OCI-M2 (cell line): ENCODE data around the gene UTS2R.
"Not testable (repeated sequence)": the region's sequence is repeated elsewhere in the genome, so short reads cannot be mapped to it uniquely, and the experiment has no call there.

Source experiments
- DNase-seq: peaks from one replicate; lab custom pipeline; 2025; ENCODE audit not compliant: unreplicated experiment; lab: John Stamatoyannopoulos, UW

Gene UTS2R

DNA sequence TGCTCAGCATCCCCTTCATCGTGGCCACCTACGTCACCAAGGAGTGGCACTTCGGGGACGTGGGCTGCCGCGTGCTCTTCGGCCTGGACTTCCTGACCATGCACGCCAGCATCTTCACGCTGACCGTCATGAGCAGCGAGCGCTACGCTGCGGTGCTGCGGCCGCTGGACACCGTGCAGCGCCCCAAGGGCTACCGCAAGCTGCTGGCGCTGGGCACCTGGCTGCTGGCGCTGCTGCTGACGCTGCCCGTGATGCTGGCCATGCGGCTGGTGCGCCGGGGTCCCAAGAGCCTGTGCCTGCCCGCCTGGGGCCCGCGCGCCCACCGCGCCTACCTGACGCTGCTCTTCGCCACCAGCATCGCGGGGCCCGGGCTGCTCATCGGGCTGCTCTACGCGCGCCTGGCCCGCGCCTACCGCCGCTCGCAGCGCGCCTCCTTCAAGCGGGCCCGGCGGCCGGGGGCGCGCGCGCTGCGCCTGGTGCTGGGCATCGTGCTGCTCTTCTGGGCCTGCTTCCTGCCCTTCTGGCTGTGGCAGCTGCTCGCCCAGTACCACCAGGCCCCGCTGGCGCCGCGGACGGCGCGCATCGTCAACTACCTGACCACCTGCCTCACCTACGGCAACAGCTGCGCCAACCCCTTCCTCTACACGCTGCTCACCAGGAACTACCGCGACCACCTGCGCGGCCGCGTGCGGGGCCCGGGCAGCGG lies 3.2 kb downstream of the UTS2R start:
- DNase-seq = no peak

DNA sequence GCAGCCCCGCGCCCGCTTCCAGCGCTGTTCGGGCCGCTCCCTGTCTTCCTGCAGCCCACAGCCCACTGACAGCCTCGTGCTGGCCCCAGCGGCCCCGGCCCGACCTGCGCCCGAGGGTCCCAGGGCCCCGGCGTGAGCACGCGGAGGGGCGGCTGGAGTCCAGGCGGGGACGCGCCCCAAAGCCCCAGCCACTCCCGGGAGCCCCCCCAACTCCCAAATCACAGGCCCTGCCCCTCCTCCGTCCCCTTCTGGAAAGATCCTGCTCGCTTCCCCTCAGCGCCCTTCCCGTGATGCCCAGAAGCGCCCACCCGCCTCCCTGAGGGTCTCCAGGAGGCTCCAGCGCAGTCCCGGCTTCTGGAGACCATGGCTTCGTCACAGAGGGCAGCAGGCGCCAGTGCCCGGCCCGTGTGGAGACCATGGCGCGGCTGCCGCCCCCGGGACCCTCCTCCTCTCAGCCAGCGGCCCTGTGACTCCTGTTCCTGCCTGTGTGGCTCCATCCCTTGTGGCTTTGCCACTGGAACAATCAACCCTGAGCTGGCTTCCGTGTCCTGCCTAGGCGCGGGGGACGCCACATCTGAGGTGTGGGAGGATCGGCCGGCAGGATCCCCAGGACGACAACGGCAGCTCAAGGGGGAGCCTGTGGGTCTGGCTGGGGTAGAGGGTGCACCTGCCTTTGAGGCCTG lies 3.9 kb downstream of the UTS2R start:
- no peak for DNase-seq

DNA sequence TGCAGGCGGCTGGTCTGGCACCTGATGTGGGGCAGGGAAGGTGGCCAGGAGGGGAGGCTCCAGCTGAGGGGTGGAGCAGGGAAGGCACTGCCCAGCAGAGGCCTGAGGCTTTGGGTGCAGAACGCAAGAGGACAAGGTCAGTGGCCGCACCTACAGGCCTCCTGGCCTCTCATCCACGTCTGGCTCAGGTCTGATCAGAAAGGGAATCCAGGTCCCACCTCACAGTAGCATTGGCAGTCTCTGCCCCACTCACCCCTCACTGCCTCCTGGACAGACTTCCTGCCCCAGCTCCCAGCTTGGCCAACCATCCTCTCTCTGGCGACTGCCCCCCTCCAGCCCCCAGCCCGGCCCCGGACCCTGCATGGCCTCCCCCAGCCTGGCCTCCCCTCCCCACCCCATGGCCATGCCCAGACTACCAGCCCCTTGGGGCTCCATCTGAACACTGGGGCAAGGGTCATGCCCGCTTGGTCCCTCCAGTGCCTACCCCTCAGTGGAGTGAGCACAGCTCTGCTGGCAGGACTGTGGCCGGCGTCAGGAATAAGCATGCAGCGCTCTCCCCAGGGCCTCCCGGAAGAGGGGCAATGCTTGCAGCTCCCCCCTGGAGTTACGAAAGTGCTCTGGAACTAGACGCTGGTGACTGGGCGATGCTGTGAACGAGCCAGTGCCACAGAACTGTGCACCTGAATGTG lies 4.6 kb downstream of the UTS2R start:
- no peak for DNase-seq

DNA sequence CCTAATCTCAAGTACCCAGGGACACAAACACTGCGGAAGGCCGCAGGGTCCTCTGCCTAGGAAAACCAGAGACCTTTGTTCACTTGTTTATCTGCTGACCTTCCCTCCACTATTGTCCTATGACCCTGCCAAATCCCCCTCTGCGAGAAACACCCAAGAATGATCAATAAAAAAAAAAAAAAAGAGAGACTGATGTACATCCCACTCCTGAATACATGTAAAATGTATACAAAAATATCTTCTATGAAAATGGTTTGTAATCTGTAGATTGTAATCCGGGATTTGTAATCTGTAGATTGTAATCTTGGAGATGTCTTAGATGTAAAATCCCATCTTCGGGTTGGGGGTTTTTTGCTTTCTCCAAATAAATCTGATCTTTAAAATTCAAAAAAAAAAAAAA lies 5.7 kb downstream of the UTS2R start:
- not testable (repeated sequence) for DNase-seq

DNA sequence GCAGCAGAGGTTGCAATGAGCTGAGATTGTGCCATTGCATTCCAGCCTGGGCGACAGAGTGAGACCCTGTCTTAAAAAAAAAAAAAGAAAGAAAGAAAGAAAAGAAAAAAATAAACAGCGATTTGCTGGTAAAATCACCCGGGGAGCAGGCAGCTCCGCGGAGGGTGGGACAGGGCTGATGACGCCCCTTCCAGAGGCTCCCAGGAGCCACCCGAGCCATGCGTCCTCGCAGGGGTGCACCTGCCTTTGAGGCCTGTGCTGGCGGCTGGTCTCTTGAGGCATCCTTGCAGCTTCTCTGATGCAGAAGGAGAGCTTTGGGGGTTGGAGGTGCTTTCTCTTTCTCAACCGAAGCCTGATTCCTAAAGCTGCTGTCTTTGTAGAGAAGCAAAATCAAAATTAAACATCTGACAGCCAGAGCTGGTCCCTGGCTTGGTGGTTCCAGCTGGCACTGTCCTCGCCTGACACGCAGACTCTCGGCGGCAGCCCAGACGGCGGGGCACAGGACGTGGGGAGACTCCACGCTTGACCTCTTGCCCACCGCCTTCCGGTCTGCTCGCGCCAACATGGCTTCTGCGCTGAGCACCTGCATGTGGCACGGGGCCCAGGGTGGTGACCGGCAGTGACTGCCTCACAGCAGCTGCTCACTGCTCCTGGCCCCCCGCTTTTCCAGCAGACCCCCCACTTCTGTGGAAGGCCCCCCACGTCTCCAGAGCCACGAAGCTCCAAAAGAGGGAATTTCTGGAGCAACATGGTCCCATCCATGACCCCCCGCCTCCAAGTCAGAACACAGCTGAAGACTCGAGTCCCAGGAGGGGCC lies 6.6 kb downstream of the UTS2R start:
- DNase-seq = no peak

DNA sequence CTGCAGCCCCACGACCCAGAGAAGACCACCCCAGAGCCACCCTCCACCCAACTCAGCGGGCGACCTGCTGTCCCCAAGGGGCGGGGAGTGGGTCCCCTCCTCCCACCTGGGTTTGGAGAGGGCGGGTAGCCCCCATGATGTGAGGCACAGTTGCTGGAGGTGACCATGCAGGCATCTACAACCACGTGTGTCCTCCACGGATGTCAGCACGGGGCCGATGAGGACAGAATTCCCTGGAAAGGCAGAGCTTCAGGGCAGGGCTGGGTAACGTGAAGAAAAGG lies 7.1 kb downstream of the UTS2R start:
- no peak for DNase-seq

DNA sequence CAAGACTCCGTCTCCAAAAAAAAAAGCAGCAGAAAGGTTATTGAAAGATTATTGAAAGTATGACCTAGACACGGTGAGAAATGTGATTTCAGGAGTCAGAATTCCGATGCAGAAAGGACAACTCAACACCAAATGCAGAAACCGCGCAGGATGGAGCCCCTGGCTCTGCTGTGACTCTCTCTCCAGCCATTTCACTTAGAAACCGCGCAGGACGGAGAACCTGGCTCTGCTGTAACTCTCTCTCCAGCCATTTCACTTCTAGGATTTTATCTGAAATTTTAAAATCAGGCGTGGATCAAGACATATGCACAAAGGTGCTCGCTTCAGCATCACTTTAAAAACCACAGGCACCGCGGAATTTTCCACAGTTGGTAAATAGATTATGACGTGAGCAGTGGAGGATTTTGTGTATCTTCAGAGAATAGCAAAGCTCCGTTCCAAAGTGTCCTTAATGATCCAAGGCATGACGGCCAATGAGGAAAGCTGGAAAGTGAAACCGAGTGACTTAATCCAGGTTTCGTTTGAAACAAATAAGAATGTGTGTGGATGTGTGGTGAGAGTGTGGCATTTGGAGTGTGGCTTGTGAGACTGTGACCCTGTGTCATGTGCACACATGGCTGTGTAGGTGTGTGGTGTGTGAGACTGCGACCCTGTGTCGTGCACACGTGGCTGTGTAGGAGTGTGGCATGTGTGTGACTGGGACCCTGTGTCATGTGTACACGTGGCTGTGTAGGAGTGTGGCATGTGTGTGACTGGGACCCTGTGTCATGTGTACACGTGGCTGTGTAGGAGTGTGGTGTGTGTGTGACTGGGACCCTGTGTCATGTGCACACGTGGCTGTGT lies 9.5 kb downstream of the UTS2R start:
- DNase-seq = no peak

DNA sequence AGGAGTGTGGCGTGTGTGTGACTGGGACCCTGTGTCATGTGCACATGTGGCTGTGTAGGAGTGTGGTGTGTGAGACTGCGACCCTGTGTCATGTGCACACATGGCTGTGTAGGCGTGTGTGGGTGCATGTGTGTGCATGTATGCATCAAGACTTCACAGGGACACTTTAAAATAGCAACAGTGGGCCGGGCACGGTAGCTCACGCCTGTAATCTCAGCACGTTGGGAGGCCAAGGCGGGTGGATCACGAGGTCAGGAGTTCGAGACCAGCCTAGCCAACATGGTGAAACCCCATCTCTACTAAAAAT lies 10.1 kb downstream of the UTS2R start:
- DNase-seq = not testable (repeated sequence)

DNA sequence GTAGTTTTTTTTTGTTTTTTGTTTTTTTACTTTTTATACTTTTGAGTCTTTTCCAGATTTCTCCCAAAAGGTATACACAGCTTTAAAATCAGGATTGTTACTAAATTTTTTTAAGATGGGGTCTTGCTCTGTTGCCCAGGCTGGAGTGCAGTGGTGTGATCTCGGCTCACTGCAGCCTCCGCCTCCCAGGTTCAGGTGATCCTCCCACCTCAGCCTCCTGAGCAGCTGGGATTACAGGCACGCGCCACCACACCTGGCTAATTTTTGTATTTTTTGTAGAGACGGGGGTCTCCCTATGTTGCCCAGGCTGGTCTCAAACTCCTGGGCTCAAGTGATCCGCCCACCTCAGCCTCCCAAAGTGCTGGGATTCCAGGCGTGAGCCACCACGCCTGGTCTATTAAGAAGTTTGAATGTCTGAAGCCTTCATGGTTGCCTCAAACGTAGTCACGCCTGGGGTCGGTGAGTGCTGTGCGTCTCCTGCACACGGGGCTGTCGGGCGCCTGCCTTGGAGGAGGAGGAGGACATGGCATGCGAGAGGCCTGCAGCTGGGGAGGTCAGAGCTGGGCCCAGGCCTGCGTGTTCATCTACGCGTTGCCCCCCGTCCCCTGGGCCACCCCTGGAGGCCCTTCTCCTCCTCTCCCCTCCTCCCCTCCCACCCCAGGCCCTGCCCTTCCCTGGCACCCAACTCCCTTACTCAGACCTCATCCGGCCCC lies 10.8 kb downstream of the UTS2R start:
- DNase-seq = not testable (repeated sequence)

DNA sequence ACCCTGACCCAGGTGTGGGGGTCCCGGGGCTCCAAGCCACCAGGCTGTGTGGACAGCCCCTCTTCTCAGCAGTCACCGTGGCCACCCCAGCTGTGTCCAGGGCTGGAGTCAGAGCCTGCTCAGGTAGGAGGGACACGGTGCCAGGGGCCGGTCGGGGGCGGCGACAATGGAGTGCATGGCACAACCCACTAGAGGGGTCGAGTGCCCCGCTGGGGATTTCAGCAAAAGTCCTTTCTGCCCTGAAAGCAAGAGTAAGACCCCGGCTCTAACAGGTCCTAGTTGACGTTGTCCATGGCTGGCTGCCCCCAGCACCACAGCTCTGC lies 11.3 kb downstream of the UTS2R start:
- DNase-seq = no peak

DNA sequence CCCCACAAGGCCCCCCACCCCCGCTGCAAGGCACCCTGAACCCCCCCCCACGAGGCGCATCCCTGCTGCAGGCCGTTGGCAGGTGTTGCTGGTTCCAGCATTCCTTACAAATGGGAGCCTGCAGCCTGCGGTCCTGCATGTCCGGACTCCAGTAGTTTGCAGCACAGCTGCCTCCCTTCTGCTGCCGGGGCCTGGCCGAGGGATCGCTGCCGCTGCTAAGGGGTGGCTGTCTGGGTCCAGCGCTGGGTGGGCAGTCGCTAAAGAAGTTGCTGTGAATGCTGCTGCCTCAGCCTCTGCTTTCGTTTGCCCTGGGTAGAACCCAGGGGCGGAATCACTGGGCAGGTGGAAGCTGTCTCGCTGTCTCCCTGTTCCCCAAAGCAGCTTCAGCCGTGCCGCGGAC lies 11.8 kb downstream of the UTS2R start:
- DNase-seq = no peak

DNA sequence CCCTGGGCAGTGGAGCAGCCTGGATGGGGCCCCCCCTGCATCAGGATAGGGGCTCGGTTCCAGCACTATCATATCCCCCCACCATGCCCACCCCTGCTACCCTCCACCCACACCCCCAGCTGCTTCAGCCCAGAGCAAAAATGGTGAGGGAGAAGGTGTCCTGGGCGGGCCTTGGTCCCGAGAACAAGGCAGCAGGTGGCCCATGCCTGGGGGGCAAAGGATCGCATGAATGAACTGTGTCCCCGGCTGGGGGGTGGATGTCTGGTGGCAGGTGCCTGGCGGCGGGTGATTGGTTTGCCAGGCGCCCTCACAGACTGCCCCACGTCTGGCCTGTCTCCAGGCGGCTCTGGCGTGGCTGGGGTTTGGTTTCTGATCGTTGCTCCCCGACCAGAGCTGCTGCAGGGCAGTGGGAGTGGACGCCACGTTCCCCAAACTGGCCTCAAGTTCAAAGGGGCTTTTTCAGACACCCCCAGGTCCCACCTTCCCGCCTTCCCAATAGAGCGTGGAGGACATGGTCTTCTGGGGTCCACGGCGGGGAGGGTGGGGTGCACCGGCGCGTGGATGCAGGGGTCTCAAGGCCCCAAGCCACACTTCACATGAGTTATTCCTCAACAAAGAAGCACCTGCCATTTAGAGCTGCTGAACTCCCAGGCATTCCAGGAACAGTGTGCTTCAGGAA lies 12.6 kb downstream of the UTS2R start:
- no peak for DNase-seq

DNA sequence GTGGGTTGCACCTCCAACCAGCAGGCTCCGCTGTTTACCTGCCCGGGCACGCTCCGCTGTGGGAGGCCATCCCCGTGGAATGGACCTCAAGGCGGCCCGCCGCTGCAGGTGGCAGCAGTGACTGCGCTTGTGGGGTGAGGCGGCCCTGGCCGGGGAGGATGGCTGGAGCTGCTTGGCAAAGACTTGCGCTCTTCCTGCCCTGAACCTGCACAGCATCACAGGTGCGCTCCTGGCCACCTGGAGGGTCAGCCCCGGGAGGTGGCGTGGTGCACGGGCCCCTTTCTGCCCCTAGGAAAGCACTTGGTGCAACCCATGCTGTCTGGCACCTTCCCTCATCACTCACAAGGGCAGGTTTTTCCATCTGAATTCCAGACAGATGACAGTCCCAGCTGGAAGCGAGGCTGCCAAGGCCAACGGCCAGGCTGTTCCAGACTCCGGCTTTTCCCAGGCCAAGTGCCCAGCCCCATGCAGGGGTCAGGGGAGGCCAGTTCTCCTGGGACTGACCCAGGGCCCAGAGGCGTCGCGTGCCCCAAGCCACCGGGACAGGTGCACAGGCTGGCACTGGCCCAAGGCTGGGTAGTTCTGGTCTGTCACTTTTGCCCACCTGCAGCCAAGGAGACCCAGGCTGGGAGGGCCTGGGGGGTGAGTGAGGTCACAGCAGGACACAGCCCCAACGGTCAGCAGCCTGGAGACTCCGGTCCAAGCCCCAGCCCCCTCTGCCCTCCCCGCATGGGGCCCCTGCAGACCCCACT lies 13.3 kb downstream of the UTS2R start:
- no peak for DNase-seq

DNA sequence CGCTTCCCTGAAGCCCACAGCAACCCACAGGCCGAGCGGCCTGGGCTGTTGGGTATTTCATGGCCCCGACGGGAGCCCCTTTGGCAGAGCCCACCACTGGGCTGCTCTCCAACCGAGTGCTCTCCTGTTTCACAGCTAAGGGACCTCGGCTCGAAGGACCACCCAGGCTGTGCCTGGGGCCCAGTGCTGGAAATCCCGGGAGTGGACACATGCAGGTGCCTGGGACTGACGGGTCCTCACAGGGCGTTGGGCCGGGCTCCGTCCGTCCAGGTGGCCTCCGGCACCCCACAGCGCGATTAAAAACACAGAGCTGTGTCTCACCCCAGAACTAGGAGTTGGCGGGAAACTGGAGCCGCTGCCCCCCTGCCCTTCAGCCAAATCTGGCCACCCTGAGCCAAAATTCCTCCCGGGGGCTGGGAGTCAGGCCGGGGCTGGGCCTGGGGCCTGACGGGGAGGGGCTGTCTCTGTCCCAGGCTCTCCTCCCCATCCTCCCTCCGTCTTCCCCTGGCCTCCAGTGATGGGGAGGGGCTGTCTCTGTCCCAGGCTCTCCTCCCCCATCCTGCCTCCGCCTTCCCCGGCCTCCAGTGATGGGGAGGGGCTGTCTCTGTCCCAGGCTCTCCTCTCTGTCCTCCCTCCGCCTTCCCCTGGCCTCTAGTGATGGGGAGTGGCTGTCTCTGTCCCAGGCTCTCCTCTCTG lies 14.1 kb downstream of the UTS2R start:
- no peak for DNase-seq

DNA sequence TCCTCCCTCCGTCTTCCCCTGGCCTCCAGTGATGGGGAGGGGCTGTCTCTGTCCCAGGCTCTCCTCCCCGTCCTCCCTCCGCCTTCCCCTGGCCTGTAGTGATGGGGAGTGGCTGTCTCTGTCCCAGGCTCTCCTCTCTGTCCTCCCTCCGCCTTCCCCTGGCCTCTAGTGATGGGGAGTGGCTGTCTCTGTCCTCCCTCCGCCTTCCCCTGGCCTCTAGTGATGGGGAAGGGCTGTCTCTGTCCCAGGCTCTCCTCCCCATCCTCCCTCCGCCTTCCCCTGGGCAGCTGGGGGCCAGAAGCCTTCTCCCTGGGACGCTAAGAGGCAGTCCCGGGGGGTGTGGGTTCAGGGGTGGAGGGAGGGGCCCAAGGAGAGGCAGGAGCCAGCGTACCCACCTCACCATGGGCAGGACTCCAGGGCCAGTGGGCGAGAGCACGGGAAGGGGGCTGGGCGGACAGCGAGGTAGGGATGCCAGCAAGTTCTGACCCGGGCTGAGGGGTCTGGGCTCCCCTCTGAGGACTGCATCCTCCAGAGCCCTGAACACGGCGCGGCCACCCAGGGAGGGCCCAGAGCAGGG lies 14.8 kb downstream of the UTS2R start:
- DNase-seq = no peak

DNA sequence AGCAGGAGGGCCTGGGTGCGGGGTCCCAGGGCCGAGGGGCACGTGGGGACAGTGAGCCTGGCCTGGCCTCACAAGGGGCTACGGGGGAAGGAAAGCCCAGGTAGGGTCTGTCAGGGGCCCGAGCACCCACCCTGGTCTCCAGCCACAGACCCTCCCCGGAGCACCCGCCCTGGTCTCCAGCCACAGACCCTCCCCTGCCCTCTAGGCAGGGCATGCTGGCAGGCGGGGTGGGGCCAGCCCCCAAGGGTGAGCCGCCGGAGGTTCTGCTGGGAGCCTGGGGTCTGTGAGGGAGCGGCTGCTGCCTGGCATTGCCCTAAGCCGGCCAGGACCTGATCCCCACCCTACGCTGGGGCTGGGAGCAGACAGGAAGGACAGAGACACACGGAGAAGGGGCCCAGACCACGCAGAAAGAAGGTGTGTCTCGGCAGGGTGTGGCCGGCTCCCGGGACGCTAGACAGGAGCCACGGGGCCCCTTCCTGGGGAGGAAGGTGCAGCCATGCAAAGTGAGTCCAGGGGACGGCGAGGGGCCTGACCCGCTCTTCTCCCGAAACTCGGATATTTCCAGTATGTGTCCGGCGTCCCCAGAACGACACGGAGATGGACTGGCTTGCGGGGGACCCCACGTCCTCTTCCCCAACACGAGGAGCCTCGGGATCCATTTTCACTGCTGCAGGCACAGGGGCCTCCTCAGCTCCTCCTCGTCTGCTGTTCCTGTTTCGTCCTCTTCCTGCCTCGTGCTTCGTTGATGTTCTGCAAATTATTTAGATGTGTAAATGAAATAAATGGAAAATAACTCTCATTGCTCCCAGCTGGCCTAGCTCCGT lies 15.5 kb downstream of the UTS2R start:
- DNase-seq = no peak

DNA sequence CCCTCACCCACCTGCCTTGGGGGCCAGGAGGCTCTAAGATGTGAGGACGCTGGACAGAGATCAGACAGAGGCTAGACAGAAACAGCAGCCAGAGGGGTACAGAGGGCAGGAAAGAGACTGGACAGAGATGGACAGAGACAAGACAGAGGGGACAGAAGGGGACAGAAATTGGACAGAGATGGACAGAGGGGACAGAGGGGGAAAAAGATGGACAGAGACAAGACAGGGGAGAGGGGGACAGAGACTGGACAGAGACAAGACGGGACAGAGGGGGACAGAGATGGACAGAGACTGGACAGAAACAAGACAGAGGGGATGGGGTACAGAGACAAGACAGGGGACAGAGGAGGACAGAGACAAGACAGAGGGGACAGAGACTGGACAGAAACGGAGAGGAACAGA lies 16.1 kb downstream of the UTS2R start:
- no peak for DNase-seq
